ENCODE data around the gene RLBP1. TPM values are rescaled to one million over a fixed set of nuclear protein-coding genes. Genes with fewer than 3 reads are reported as not detected.

The RLBP1 gene
- polyA plus RNA-seq, 1 donor from 2014 or later = 0.16 TPM

DNA sequence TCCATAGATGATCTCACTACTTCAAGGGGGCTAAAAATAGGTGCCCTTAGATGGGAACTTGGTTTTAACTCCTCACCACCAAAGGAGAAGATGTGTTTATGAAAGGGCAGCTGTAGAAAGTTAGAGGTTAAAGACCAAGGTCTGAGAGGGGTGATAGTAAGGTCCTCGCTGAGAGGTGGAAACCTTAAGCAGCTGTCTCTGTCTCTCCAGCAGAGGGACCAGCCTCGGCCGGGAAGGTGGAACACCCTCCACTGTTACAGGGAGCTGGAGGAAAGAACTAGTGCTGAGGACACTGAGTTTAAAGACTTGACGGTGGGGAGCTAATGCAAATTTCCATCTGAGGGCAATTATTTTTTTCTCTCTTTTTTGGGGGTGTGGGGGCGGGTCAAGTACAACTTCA lies 8.9 kb upstream of the RLBP1 start:
- Histone ChIP-seq H3K9ac (ENCODE audit: low read length) (no peak overlapping the region), H3K79me2 (replicated peaks; ENCODE audit: insufficient read depth, low read length) (no peaks in the 10 kb centered on the region), H2AFZ (ENCODE audit: low read depth, low read length) (no peak overlapping the region), H3K9me2 (ENCODE audit: insufficient read depth, low read length) (no peaks in the 10 kb centered on the region), H3K27ac (ENCODE audit: low read length) (no peak overlapping the region), H3K27me3 (ENCODE audit: insufficient read depth, low read depth, low read length) (no peaks in the 10 kb centered on the region), H3F3A (ENCODE audit: insufficient read depth, low read length, poor library complexity, severe bottlenecking) (no peaks in the 10 kb centered on the region), H3K36me3 (ENCODE audit: insufficient read depth, low read length) (no peaks in the 10 kb centered on the region), H3K4me2 (ENCODE audit: low read length) (no peak overlapping the region), H3K4me3 (ENCODE audit: low read length) (no peak overlapping the region), H3K9me3 (ENCODE audit: low read length) (no peaks in the 10 kb centered on the region), H4K20me1 (ENCODE audit: insufficient read depth) (no peaks in the 10 kb centered on the region)
- TF ChIP-seq TAF1 (IDR thresholded peaks at IDR 0.05; ENCODE audit: low read depth) (no peak), RAD21 (conservative IDR thresholded peaks at IDR 0.05) (no peak), MXI1 (conservative IDR thresholded peaks at IDR 0.05; ENCODE audit: poor library complexity, severe bottlenecking) (no peak), SMC3 (conservative IDR thresholded peaks at IDR 0.05; ENCODE audit: poor library complexity) (no peak), POLR2AphosphoS5 (IDR thresholded peaks at IDR 0.05) (no peak), EP300 (conservative IDR thresholded peaks at IDR 0.05; ENCODE audit: poor library complexity, severe bottlenecking) (no peak), EZH2 (IDR thresholded peaks at IDR 0.05; ENCODE audit: borderline replicate concordance, insufficient read depth, low read length, poor library complexity, severe bottlenecking) (no peak)
- TF ChIP-seq, protein P1, sequence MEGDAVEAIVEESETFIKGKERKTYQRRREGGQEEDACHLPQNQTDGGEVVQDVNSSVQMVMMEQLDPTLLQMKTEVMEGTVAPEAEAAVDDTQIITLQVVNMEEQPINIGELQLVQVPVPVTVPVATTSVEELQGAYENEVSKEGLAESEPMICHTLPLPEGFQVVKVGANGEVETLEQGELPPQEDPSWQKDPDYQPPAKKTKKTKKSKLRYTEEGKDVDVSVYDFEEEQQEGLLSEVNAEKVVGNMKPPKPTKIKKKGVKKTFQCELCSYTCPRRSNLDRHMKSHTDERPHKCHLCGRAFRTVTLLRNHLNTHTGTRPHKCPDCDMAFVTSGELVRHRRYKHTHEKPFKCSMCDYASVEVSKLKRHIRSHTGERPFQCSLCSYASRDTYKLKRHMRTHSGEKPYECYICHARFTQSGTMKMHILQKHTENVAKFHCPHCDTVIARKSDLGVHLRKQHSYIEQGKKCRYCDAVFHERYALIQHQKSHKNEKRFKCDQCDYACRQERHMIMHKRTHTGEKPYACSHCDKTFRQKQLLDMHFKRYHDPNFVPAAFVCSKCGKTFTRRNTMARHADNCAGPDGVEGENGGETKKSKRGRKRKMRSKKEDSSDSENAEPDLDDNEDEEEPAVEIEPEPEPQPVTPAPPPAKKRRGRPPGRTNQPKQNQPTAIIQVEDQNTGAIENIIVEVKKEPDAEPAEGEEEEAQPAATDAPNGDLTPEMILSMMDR (IDR thresholded peaks at IDR 0.05; ENCODE audit: poor library complexity, severe bottlenecking) = no peak
- TF ChIP-seq, protein P2, sequence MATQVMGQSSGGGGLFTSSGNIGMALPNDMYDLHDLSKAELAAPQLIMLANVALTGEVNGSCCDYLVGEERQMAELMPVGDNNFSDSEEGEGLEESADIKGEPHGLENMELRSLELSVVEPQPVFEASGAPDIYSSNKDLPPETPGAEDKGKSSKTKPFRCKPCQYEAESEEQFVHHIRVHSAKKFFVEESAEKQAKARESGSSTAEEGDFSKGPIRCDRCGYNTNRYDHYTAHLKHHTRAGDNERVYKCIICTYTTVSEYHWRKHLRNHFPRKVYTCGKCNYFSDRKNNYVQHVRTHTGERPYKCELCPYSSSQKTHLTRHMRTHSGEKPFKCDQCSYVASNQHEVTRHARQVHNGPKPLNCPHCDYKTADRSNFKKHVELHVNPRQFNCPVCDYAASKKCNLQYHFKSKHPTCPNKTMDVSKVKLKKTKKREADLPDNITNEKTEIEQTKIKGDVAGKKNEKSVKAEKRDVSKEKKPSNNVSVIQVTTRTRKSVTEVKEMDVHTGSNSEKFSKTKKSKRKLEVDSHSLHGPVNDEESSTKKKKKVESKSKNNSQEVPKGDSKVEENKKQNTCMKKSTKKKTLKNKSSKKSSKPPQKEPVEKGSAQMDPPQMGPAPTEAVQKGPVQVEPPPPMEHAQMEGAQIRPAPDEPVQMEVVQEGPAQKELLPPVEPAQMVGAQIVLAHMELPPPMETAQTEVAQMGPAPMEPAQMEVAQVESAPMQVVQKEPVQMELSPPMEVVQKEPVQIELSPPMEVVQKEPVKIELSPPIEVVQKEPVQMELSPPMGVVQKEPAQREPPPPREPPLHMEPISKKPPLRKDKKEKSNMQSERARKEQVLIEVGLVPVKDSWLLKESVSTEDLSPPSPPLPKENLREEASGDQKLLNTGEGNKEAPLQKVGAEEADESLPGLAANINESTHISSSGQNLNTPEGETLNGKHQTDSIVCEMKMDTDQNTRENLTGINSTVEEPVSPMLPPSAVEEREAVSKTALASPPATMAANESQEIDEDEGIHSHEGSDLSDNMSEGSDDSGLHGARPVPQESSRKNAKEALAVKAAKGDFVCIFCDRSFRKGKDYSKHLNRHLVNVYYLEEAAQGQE (IDR thresholded peaks at IDR 0.05; ENCODE audit: borderline replicate concordance) = no peak

- H4K20me1 ChIP-seq (ENCODE audit: insufficient read depth) = no peaks in the 10 kb centered on the region
- H3K9me3 ChIP-seq (ENCODE audit: low read length) = no peaks in the 10 kb centered on the region
- no peaks in the 10 kb centered on the region for H3K27me3 ChIP-seq (ENCODE audit: insufficient read depth, low read depth, low read length)
- H3K4me2 ChIP-seq (ENCODE audit: low read length) = no peak overlapping the region
- H2AFZ ChIP-seq (ENCODE audit: low read depth, low read length) = no peak overlapping the region
- no peak overlapping the region for H3K27ac ChIP-seq (ENCODE audit: low read length)
- no peak for TF ChIP-seq RAD21 (conservative IDR thresholded peaks at IDR 0.05)
- no peak for TF ChIP-seq MXI1 (conservative IDR thresholded peaks at IDR 0.05; ENCODE audit: poor library complexity, severe bottlenecking)
- H3K9ac ChIP-seq (ENCODE audit: low read length) = no peak overlapping the region
- H3K4me3 ChIP-seq (ENCODE audit: low read length) = no peak overlapping the region
- no peaks in the 10 kb centered on the region for H3K36me3 ChIP-seq (ENCODE audit: insufficient read depth, low read length)
- H3F3A ChIP-seq (ENCODE audit: insufficient read depth, low read length, poor library complexity, severe bottlenecking) = no peaks in the 10 kb centered on the region
- no peaks in the 10 kb centered on the region for H3K79me2 ChIP-seq (replicated peaks; ENCODE audit: insufficient read depth, low read length)
- no peaks in the 10 kb centered on the region for H3K9me2 ChIP-seq (ENCODE audit: insufficient read depth, low read length)
Measured at GRCh38 chr15:89227425-89227824, 6.0 kb upstream of the RLBP1 start.

Data from neural cell (in vitro differentiated cells).